K562 (cell line): ENCODE measurements around the gene RERE.

Experiments
- CHD2 ChIP-seq: IDR thresholded peaks from 2 replicates; pipeline ENCODE4 v1.6.1; 2011; ENCODE audit warnings: low read depth, low read length
- CTCF ChIP-seq, 3 experiments: IDR thresholded peaks in 2 of 3; conservative IDR thresholded peaks in 1 of 3; 2 replicates each; pipeline ENCODE4 v1.5.1; 2011 to 2012; ENCODE audit warnings: low read length in 3 of 3, mild to moderate bottlenecking in 3 of 3, control low read depth in 2 of 3, improper control_type of control experiment in 1 of 3, inconsistent platforms in 1 of 3, low read depth in 1 of 3, mixed read lengths in 1 of 3, moderate library complexity in 1 of 3; ENCODE audit not compliant: insufficient read depth in 2 of 3

- TF ChIP-seq CHD2 = no peak
- TF ChIP-seq CTCF (IDR thresholded peaks at IDR 0.05 in 2 of 3, conservative IDR thresholded peaks at IDR 0.05 in 1 of 3; ENCODE audit: insufficient read depth in 2 of 3, low read depth in 1 of 3, low read length in 3 of 3) = no peak
Measured at GRCh38 chr1:8677782-8678181, 139.7 kb downstream of the RERE start.
